ENCODE data around the gene FCGR3A. TPM values are rescaled to one million over a fixed set of nuclear protein-coding genes. Genes with fewer than 3 reads are reported as not detected.
"Not testable (repeated sequence)": the region's sequence is repeated elsewhere in the genome, so short reads cannot be mapped to it uniquely, and the experiment has no call there.

The FCGR3A gene
- polyA plus RNA-seq, 1 donor (not counting 4 experiments of a cell fraction or from before 2014, with no cell fraction given) = not detected

GRCh38 chr1:161553631-161554030, 4.0 kb upstream of the FCGR3A start:
- H4K20me1 ChIP-seq (ENCODE audit: control insufficient read depth, extremely low read depth, insufficient read depth, low read length); H3K4me1 ChIP-seq (ENCODE audit: control insufficient read depth, extremely low read depth, insufficient read depth, low read length); H2AFZ ChIP-seq (ENCODE audit: control insufficient read depth, low read length); H3K79me2 ChIP-seq (ENCODE audit: control insufficient read depth, insufficient read depth, low read length); H3K4me3 ChIP-seq (ENCODE audit: control insufficient read depth in 2 of 3, extremely low read depth in 1 of 3, insufficient read depth in 2 of 3, low read depth in 1 of 3, low read length in 3 of 3); H3K27me3 ChIP-seq (ENCODE audit: control insufficient read depth, extremely low read depth, insufficient read depth, low read length); H3K4me2 ChIP-seq (ENCODE audit: control insufficient read depth, extremely low read depth, insufficient read depth, low read depth, low read length); H3K36me3 ChIP-seq (ENCODE audit: control insufficient read depth in 2 of 2, extremely low read depth in 1 of 2, insufficient read depth in 2 of 2, low read length in 2 of 2); H3K9me1 ChIP-seq (ENCODE audit: control insufficient read depth, extremely low read depth, insufficient read depth, low read length); DNase-seq (ENCODE audit: low read depth, low spot score); FAIRE-seq; dilution Hi-C loops (cut with MboI; ENCODE audit: extremely low pct_ligation_motif_present, low sequenced_read_pairs); H3K9ac ChIP-seq (ENCODE audit: control insufficient read depth, extremely low read depth, insufficient read depth, low read length); H3K9me3 ChIP-seq (ENCODE audit: control insufficient read depth, low read depth, low read length); H3K27ac ChIP-seq (ENCODE audit: control insufficient read depth, insufficient read depth, low read length): not testable (repeated sequence)

DNA sequence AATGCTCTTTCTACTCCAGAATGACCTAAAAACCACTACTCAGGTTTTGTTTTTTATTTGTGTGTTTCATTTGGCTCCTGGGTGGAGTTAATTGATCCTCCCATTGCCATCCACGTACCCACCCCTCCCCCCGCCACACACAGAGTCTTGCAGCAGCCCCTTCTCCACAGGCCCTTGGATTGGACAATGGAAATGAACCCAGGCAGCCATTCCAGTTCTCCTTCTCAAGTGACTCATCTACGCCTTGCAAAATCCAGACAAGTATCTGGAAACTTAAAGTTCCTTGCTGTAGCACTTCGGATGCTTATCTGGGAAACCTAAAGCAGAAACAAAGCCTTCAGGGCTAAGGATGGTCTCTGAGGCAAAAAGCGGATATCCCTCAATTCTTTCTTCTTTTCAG, 1.3 kb upstream of the FCGR3A start:
- H3K4me3 ChIP-seq (ENCODE audit: control insufficient read depth in 2 of 3, extremely low read depth in 1 of 3, insufficient read depth in 2 of 3, low read depth in 1 of 3, low read length in 3 of 3); H3K9me3 ChIP-seq (ENCODE audit: control insufficient read depth, low read depth, low read length); H3K36me3 ChIP-seq (ENCODE audit: control insufficient read depth in 2 of 2, extremely low read depth in 1 of 2, insufficient read depth in 2 of 2, low read length in 2 of 2); H3K79me2 ChIP-seq (ENCODE audit: control insufficient read depth, insufficient read depth, low read length); H3K4me2 ChIP-seq (ENCODE audit: control insufficient read depth, extremely low read depth, insufficient read depth, low read depth, low read length); FAIRE-seq; H3K27ac ChIP-seq (ENCODE audit: control insufficient read depth, insufficient read depth, low read length); H2AFZ ChIP-seq (ENCODE audit: control insufficient read depth, low read length); dilution Hi-C loops (cut with MboI; ENCODE audit: extremely low pct_ligation_motif_present, low sequenced_read_pairs); H3K9me1 ChIP-seq (ENCODE audit: control insufficient read depth, extremely low read depth, insufficient read depth, low read length); H3K4me1 ChIP-seq (ENCODE audit: control insufficient read depth, extremely low read depth, insufficient read depth, low read length); DNase-seq (ENCODE audit: low read depth, low spot score); H4K20me1 ChIP-seq (ENCODE audit: control insufficient read depth, extremely low read depth, insufficient read depth, low read length); H3K9ac ChIP-seq (ENCODE audit: control insufficient read depth, extremely low read depth, insufficient read depth, low read length); H3K27me3 ChIP-seq (ENCODE audit: control insufficient read depth, extremely low read depth, insufficient read depth, low read length): not testable (repeated sequence)

DNA sequence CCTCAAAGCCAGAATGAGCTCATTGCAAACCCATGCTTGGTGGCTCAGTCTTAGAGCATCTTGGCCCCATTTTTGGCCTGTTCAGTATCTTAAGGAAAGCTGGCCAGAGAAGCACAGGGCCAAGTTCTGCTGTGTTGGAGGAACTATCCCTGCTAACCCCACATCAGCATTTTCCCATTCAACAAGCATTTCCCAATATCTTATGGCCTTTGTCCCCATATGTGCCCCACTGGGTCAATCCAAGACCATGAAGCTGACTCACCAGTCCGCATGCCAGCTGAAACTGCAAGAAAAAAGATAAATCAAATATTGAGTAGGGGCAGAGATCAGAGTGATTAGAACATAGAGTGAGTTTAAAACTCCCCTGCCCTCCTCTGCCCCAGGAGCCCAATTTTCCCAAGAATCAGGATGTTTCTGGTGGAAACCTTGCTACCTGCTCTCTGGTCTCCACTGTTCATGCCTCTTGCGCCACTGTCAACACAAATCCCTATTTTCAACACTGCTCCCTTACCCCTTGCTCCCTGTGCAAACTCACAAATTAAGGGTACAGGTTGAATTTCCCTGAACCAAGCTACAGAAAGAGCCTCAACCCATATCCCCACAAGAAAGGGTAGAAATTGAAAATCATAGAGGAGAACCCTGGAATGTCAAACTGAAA, 740 bp downstream of the FCGR3A start:
- DNase-seq (ENCODE audit: low read depth, low spot score); H3K4me3 ChIP-seq (ENCODE audit: control insufficient read depth in 2 of 3, extremely low read depth in 1 of 3, insufficient read depth in 2 of 3, low read depth in 1 of 3, low read length in 3 of 3); H3K4me1 ChIP-seq (ENCODE audit: control insufficient read depth, extremely low read depth, insufficient read depth, low read length); H3K9me3 ChIP-seq (ENCODE audit: control insufficient read depth, low read depth, low read length); H3K27me3 ChIP-seq (ENCODE audit: control insufficient read depth, extremely low read depth, insufficient read depth, low read length); H3K9me1 ChIP-seq (ENCODE audit: control insufficient read depth, extremely low read depth, insufficient read depth, low read length); H2AFZ ChIP-seq (ENCODE audit: control insufficient read depth, low read length); H3K79me2 ChIP-seq (ENCODE audit: control insufficient read depth, insufficient read depth, low read length); dilution Hi-C loops (cut with MboI; ENCODE audit: extremely low pct_ligation_motif_present, low sequenced_read_pairs); H4K20me1 ChIP-seq (ENCODE audit: control insufficient read depth, extremely low read depth, insufficient read depth, low read length); H3K27ac ChIP-seq (ENCODE audit: control insufficient read depth, insufficient read depth, low read length); FAIRE-seq; H3K4me2 ChIP-seq (ENCODE audit: control insufficient read depth, extremely low read depth, insufficient read depth, low read depth, low read length); H3K36me3 ChIP-seq (ENCODE audit: control insufficient read depth in 2 of 2, extremely low read depth in 1 of 2, insufficient read depth in 2 of 2, low read length in 2 of 2); H3K9ac ChIP-seq (ENCODE audit: control insufficient read depth, extremely low read depth, insufficient read depth, low read length): not testable (repeated sequence)

DNA sequence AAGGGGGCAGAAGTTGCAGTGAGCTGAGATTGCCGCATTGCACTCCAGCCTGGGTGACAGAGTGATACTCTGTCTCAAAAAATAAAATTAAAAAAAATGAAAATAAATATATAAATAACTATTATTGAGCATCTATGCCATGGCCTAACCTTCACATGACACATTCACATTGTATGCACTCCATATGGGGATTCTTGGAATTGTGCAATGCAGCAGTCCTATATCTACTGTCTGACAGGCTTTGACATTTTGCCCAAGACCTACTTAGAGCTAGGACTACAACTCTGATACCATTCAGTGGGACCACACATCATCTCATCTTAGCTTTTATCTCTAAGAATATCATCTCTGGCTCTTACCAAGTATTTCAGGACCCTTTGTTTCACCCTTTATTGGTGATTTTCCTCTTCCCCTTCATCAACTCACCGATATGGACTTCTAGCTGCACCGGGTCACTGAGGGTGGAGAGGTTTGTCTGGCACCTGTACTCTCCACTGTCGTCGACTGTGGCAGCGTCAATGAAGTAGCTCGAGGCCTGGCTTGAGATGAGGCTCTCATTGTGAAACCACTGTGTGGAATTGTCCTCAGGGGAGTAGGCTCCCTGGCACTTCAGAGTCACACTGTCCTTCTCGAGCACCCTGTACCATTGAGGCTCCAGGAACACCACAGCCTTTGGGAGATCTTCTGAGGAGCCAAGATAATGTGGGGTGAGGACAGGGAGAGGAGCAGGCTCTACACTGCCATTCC, 1.4 kb downstream of the FCGR3A start:
- H3K79me2 ChIP-seq (ENCODE audit: control insufficient read depth, insufficient read depth, low read length); H3K4me2 ChIP-seq (ENCODE audit: control insufficient read depth, extremely low read depth, insufficient read depth, low read depth, low read length); H3K36me3 ChIP-seq (ENCODE audit: control insufficient read depth in 2 of 2, extremely low read depth in 1 of 2, insufficient read depth in 2 of 2, low read length in 2 of 2); H3K4me1 ChIP-seq (ENCODE audit: control insufficient read depth, extremely low read depth, insufficient read depth, low read length); H4K20me1 ChIP-seq (ENCODE audit: control insufficient read depth, extremely low read depth, insufficient read depth, low read length); H3K9ac ChIP-seq (ENCODE audit: control insufficient read depth, extremely low read depth, insufficient read depth, low read length); H3K27me3 ChIP-seq (ENCODE audit: control insufficient read depth, extremely low read depth, insufficient read depth, low read length); H3K9me1 ChIP-seq (ENCODE audit: control insufficient read depth, extremely low read depth, insufficient read depth, low read length); H3K4me3 ChIP-seq (ENCODE audit: control insufficient read depth in 2 of 3, extremely low read depth in 1 of 3, insufficient read depth in 2 of 3, low read depth in 1 of 3, low read length in 3 of 3); H3K27ac ChIP-seq (ENCODE audit: control insufficient read depth, insufficient read depth, low read length); DNase-seq (ENCODE audit: low read depth, low spot score); H3K9me3 ChIP-seq (ENCODE audit: control insufficient read depth, low read depth, low read length); dilution Hi-C loops (cut with MboI; ENCODE audit: extremely low pct_ligation_motif_present, low sequenced_read_pairs); H2AFZ ChIP-seq (ENCODE audit: control insufficient read depth, low read length); FAIRE-seq: not testable (repeated sequence)

Measured in keratinocyte (primary cell).